ENCODE measurements around the gene BTBD9. TPM values are rescaled to one million over a fixed set of nuclear protein-coding genes. Genes with fewer than 3 reads are reported as not detected.

The BTBD9 gene
- total RNA-seq, 1 donor from 2014 or later = 24.1 TPM

- intact Hi-C loops (cut with DNase I) = no loop called here
- no peak for DNase-seq (ENCODE audit: extremely low spot score in 2 of 2)
- Histone ChIP-seq H3K36me3 (peaks cover 0 to 11% of the 10 kb centered on the region in 2 donors), H3K27me3 (no peaks in the 10 kb centered on the region), H3K9me3 (no peaks in the 10 kb centered on the region), H3K27ac (peak overlapping the region; percentile 58), H3K4me1 (no peaks in the 10 kb centered on the region), H3K4me3 (no peak overlapping the region)
- TF ChIP-seq POLR2AphosphoS5 (IDR thresholded peaks at IDR 0.05; ENCODE audit: insufficient read depth in 1 of 2, low read depth in 1 of 2) = no peak
- TF ChIP-seq POLR2A (IDR thresholded peaks at IDR 0.05) = no peak
- no peak for TF ChIP-seq CTCF (IDR thresholded peaks at IDR 0.05)
Observed at GRCh38 chr6:38522322-38522721, 117.4 kb downstream of the BTBD9 start.

- Histone ChIP-seq H3K4me1 (no peaks in the 10 kb centered on the region), H3K4me3 (no peak overlapping the region), H3K27me3 (no peaks in the 10 kb centered on the region), H3K9me3 (no peaks in the 10 kb centered on the region), H3K36me3 (no peaks in the 10 kb centered on the region), H3K27ac (no peak overlapping the region)
- TF ChIP-seq CTCF (IDR thresholded peaks at IDR 0.05) (no peak), POLR2A (IDR thresholded peaks at IDR 0.05) (no peak), POLR2AphosphoS5 (IDR thresholded peaks at IDR 0.05; ENCODE audit: insufficient read depth in 1 of 2, low read depth in 1 of 2) (no peak)
- intact Hi-C loops (cut with DNase I) = no loop called here
- no peak for DNase-seq (ENCODE audit: extremely low spot score in 2 of 2)
Observed at GRCh38 chr6:38518511-38519304, 121.0 kb downstream of the BTBD9 start.

- Histone ChIP-seq H3K36me3 (no peaks in the 10 kb centered on the region), H3K4me1 (no peaks in the 10 kb centered on the region), H3K27me3 (no peaks in the 10 kb centered on the region), H3K9me3 (no peaks in the 10 kb centered on the region), H3K27ac (no peak overlapping the region), H3K4me3 (no peak overlapping the region)
- intact Hi-C loops (cut with DNase I) = no loop called here
- TF ChIP-seq POLR2AphosphoS5 (IDR thresholded peaks at IDR 0.05; ENCODE audit: insufficient read depth in 1 of 2, low read depth in 1 of 2) (no peak), CTCF (IDR thresholded peaks at IDR 0.05) (no peak), POLR2A (IDR thresholded peaks at IDR 0.05) (no peak)
- no peak for DNase-seq (ENCODE audit: extremely low spot score in 2 of 2)
Observed at GRCh38 chr6:38517005-38517404, 122.7 kb downstream of the BTBD9 start.

GRCh38 chr6:38514399-38514798 lies 125.3 kb downstream of the BTBD9 start:
- H3K36me3 ChIP-seq = no peaks in the 10 kb centered on the region
- H3K27me3 ChIP-seq = no peaks in the 10 kb centered on the region
- H3K9me3 ChIP-seq = no peaks in the 10 kb centered on the region
- H3K4me1 ChIP-seq = no peaks in the 10 kb centered on the region
- no peak overlapping the region for H3K27ac ChIP-seq
- no peak for DNase-seq (ENCODE audit: extremely low spot score in 2 of 2)
- intact Hi-C loops (cut with DNase I) = no loop called here
- TF ChIP-seq CTCF (IDR thresholded peaks at IDR 0.05) (no peak), POLR2AphosphoS5 (IDR thresholded peaks at IDR 0.05; ENCODE audit: insufficient read depth in 1 of 2, low read depth in 1 of 2) (no peak), POLR2A (IDR thresholded peaks at IDR 0.05) (no peak)
- H3K4me3 ChIP-seq = no peak overlapping the region

- TF ChIP-seq POLR2AphosphoS5 (IDR thresholded peaks at IDR 0.05; ENCODE audit: insufficient read depth in 1 of 2, low read depth in 1 of 2) = no peak
- TF ChIP-seq POLR2A (IDR thresholded peaks at IDR 0.05) = no peak
- TF ChIP-seq CTCF (IDR thresholded peaks at IDR 0.05) = no peak
- intact Hi-C loops (cut with DNase I) = no loop called here
Observed at GRCh38 chr6:38512211-38512610, 127.5 kb downstream of the BTBD9 start.

More at GRCh38 chr6:38512211-38512610, 127.5 kb downstream of the BTBD9 start:
- no peak for DNase-seq (ENCODE audit: extremely low spot score in 2 of 2)
- no peak overlapping the region for H3K27ac ChIP-seq
- no peaks in the 10 kb centered on the region for H3K27me3 ChIP-seq
- H3K36me3 ChIP-seq = no peaks in the 10 kb centered on the region
- no peaks in the 10 kb centered on the region for H3K9me3 ChIP-seq
- H3K4me3 ChIP-seq = no peak overlapping the region
- no peaks in the 10 kb centered on the region for H3K4me1 ChIP-seq

All from vagina (tissue), 2 donors.